Measurements from ENCODE around the gene NDUFA13. TPM values are rescaled to one million over a fixed set of nuclear protein-coding genes. Genes with fewer than 3 reads are reported as not detected.

The NDUFA13 gene
- polyA plus RNA-seq, 1 donor from 2014 or later, result 266 TPM

GRCh38 chr19:19558055-19558454, 42.0 kb downstream of the NDUFA13 start:
- no peaks in the 10 kb centered on the region for H3K9me3 ChIP-seq (ENCODE audit: low read length)
- no peaks in the 10 kb centered on the region for H3K79me2 ChIP-seq (replicated peaks; ENCODE audit: insufficient read depth, low read length)
- no peaks in the 10 kb centered on the region for H4K20me1 ChIP-seq (ENCODE audit: insufficient read depth)
- H3K27me3 ChIP-seq (ENCODE audit: insufficient read depth, low read depth, low read length), result no peaks in the 10 kb centered on the region
- no peak for TF ChIP-seq EP300 (conservative IDR thresholded peaks at IDR 0.05; ENCODE audit: poor library complexity, severe bottlenecking)
- TF ChIP-seq SMC3 (conservative IDR thresholded peaks at IDR 0.05; ENCODE audit: poor library complexity), result no peak
- no peak for TF ChIP-seq TAF1 (IDR thresholded peaks at IDR 0.05; ENCODE audit: low read depth)
- no peak for TF ChIP-seq POLR2AphosphoS5 (IDR thresholded peaks at IDR 0.05)
- TF ChIP-seq, protein P1, sequence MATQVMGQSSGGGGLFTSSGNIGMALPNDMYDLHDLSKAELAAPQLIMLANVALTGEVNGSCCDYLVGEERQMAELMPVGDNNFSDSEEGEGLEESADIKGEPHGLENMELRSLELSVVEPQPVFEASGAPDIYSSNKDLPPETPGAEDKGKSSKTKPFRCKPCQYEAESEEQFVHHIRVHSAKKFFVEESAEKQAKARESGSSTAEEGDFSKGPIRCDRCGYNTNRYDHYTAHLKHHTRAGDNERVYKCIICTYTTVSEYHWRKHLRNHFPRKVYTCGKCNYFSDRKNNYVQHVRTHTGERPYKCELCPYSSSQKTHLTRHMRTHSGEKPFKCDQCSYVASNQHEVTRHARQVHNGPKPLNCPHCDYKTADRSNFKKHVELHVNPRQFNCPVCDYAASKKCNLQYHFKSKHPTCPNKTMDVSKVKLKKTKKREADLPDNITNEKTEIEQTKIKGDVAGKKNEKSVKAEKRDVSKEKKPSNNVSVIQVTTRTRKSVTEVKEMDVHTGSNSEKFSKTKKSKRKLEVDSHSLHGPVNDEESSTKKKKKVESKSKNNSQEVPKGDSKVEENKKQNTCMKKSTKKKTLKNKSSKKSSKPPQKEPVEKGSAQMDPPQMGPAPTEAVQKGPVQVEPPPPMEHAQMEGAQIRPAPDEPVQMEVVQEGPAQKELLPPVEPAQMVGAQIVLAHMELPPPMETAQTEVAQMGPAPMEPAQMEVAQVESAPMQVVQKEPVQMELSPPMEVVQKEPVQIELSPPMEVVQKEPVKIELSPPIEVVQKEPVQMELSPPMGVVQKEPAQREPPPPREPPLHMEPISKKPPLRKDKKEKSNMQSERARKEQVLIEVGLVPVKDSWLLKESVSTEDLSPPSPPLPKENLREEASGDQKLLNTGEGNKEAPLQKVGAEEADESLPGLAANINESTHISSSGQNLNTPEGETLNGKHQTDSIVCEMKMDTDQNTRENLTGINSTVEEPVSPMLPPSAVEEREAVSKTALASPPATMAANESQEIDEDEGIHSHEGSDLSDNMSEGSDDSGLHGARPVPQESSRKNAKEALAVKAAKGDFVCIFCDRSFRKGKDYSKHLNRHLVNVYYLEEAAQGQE (IDR thresholded peaks at IDR 0.05; ENCODE audit: borderline replicate concordance), result no peak
- no peak for TF ChIP-seq EZH2 (IDR thresholded peaks at IDR 0.05; ENCODE audit: borderline replicate concordance, insufficient read depth, low read length, poor library complexity, severe bottlenecking)
- no peak for TF ChIP-seq MXI1 (conservative IDR thresholded peaks at IDR 0.05; ENCODE audit: poor library complexity, severe bottlenecking)
- no peak for TF ChIP-seq RAD21 (conservative IDR thresholded peaks at IDR 0.05)
- TF ChIP-seq, protein P2, sequence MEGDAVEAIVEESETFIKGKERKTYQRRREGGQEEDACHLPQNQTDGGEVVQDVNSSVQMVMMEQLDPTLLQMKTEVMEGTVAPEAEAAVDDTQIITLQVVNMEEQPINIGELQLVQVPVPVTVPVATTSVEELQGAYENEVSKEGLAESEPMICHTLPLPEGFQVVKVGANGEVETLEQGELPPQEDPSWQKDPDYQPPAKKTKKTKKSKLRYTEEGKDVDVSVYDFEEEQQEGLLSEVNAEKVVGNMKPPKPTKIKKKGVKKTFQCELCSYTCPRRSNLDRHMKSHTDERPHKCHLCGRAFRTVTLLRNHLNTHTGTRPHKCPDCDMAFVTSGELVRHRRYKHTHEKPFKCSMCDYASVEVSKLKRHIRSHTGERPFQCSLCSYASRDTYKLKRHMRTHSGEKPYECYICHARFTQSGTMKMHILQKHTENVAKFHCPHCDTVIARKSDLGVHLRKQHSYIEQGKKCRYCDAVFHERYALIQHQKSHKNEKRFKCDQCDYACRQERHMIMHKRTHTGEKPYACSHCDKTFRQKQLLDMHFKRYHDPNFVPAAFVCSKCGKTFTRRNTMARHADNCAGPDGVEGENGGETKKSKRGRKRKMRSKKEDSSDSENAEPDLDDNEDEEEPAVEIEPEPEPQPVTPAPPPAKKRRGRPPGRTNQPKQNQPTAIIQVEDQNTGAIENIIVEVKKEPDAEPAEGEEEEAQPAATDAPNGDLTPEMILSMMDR (IDR thresholded peaks at IDR 0.05; ENCODE audit: poor library complexity, severe bottlenecking), result no peak
- no peak overlapping the region for H3K4me2 ChIP-seq (ENCODE audit: low read length)
- no peak overlapping the region for H2AFZ ChIP-seq (ENCODE audit: low read depth, low read length)
- no peak overlapping the region for H3K27ac ChIP-seq (ENCODE audit: low read length)
- H3F3A ChIP-seq (ENCODE audit: insufficient read depth, low read length, poor library complexity, severe bottlenecking), result no peaks in the 10 kb centered on the region
- no peak overlapping the region for H3K4me3 ChIP-seq (ENCODE audit: low read length)
- no peak overlapping the region for H3K9ac ChIP-seq (ENCODE audit: low read length)
- no peaks in the 10 kb centered on the region for H3K36me3 ChIP-seq (ENCODE audit: insufficient read depth, low read length)
- H3K9me2 ChIP-seq (ENCODE audit: insufficient read depth, low read length), result no peaks in the 10 kb centered on the region

DNA sequence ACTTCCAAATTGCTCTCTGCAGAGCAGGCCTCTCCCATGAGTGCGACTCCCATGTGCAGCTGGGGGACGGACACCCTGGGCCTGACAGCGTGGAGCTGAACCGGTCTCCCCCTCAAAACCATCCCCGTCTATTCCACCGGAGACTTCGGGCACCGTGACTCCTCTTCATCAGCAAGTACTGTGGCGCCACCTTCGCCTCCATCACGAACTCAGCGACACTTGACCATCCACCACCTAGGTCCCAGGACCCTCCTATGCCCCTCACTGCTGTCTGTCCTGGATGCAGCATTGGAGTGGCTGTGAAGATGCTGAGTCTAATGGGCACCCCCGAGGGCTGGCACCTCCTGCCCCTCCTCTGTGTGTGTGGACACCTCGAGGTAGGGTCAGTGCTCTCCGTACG, 42.6 kb downstream of the NDUFA13 start:
- Histone ChIP-seq H3K36me3 (ENCODE audit: insufficient read depth, low read length) (no peaks in the 10 kb centered on the region), H2AFZ (ENCODE audit: low read depth, low read length) (no peak overlapping the region), H3F3A (ENCODE audit: insufficient read depth, low read length, poor library complexity, severe bottlenecking) (no peaks in the 10 kb centered on the region), H3K79me2 (replicated peaks; ENCODE audit: insufficient read depth, low read length) (no peaks in the 10 kb centered on the region), H3K9ac (ENCODE audit: low read length) (no peak overlapping the region), H3K9me3 (ENCODE audit: low read length) (no peaks in the 10 kb centered on the region), H3K27me3 (ENCODE audit: insufficient read depth, low read depth, low read length) (no peaks in the 10 kb centered on the region), H3K9me2 (ENCODE audit: insufficient read depth, low read length) (no peaks in the 10 kb centered on the region), H3K27ac (ENCODE audit: low read length) (no peak overlapping the region), H3K4me3 (ENCODE audit: low read length) (no peak overlapping the region), H3K4me2 (ENCODE audit: low read length) (no peak overlapping the region), H4K20me1 (ENCODE audit: insufficient read depth) (no peaks in the 10 kb centered on the region)
- no peak for TF ChIP-seq RAD21 (conservative IDR thresholded peaks at IDR 0.05)
- TF ChIP-seq EZH2 (IDR thresholded peaks at IDR 0.05; ENCODE audit: borderline replicate concordance, insufficient read depth, low read length, poor library complexity, severe bottlenecking), result no peak
- TF ChIP-seq, protein P1 (IDR thresholded peaks at IDR 0.05; ENCODE audit: borderline replicate concordance), result no peak
- TF ChIP-seq, protein P2 (IDR thresholded peaks at IDR 0.05; ENCODE audit: poor library complexity, severe bottlenecking), result no peak
